ENCODE data around the gene NECTIN3. TPM values are rescaled to one million over a fixed set of nuclear protein-coding genes. Genes with fewer than 3 reads are reported as not detected.

NECTIN3 gene
- total RNA-seq, 1 donor from 2014 or later = 6.2 TPM

DNA sequence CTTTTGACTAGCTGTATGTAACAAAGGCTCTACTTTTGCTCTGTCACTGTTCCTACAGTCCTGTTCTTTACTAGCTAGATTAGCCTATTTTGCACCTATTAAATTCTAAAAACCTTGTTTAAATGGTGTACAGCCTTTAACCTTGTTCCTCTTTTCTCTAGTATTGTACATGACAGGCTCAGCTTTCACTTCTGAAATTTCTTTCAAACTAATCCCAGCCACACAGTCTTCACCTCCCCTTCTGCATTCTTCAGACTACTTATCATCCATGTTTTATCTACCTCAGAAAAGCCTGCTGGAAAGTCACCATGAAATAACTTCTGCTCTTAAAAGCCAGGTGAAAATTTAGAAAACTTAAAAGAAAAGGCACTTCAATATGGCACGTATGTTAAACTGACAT, 122.4 kb downstream of the NECTIN3 start:
- intact Hi-C loops (cut with micrococcal nuclease) = loop anchor here (5.0 kb wide), 1 partner anchor 43 kb away; no protein-coding TSS in a partner anchor

DNA sequence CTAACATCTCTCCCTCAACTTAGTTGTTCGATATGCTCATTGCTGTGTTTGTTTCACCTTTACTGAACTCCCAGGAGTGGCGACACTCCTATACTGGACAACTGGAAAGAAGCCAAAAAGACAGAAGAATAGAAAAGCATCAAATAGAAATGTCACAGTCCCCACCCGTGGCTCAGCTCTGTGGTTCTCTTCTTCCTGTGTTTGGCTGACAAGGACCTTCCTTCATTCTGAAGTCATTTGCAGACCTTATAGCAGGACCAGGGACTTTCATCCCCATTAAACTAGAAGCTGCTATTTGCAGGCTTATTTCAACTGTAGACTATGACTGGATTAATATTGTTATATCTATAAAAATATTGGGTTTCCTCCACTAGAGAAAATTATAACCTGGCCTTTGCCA, 125.9 kb downstream of the NECTIN3 start:
- intact Hi-C loops (cut with micrococcal nuclease) = no loop called here

DNA sequence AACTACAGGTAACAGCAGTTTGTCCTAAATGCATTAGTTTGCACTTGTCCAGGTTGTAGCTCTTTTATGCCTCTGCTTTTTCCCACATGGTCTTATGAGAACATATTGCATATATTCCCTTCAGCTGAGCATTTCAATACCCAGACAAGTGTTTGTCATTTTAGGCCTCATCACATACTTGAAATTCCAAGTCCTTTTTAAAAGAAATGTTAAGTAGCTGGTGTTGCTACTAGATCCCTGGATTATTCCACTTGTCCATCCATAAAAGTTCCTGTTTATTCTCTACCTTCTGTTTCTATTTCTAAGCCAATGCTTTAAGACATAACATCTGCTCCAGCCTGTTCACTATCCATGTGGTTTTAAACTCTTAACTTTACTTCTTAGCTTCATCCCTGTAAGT, 128.4 kb downstream of the NECTIN3 start:
- intact Hi-C loops (cut with micrococcal nuclease) = no loop called here

DNA sequence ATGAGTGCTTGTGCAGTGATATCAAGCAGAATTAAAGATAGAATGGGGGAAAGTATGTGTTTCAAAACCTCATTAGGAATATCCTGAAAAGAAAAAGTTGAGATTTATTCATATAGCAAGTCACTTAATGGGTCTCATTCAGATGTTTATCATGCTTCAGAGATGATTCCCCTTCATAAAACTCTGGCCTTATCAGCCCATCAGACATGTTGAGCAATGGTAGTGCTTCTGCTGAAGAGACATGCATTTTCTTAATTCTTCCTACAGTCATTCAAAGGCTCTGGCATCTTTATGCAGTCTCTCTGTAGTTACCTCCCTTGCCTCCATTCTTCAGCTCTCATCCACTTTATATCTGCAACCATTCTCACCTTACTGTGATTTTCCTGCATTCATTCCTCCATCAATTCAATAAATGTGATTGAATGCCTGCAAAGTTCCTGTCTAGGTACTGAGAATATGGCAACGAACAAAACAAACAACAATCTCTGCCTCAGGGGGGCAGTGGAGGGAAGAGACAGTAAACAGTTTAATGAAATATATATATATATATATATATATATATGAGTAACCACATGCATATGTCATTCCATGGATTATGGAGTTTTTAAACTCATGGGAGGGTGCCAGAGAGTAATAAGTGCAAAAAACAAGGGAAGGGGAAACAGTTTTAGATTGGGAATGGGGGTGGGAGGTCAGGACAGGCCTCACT, 138.5 kb downstream of the NECTIN3 start:
- intact Hi-C loops (cut with micrococcal nuclease) = loop anchor here (1.0 kb wide), 1 partner anchor 128 kb away; no protein-coding TSS in a partner anchor

DNA sequence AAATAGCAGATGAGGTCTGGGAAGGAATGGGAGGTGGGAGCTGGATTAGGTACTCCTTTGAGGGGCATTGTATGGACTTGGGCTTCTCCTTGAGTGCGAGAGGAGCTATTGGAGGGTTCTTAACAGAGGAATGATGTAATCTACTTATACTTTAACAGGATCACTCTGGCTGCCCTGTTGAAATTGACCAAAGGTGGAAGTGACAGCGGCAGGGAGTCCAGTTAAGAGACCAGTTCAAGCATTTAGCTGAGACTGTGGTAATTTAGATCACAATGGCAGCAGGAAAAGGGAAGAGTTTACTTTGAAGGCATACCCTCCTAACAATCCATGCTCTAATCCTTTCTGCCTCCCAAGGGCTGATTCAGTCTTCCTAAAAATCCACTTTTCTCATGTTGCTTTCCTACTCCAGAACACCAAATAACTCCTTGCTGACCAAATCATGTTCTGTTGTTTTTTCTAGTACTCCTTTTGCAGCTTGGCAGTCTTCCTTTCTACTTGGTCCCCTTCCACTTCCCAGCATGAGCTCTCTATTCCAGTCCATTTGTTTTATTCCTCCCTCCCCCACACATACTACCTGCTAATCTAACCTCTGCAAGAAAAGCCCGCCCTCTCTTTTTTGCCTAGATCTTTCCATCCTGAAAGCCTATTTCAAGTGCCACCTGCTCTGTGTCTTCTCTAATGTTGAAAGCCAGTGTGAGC, 139.4 kb downstream of the NECTIN3 start:
- intact Hi-C loops (cut with micrococcal nuclease) = loop anchor here (1.0 kb wide), 1 partner anchor 127 kb away; no protein-coding TSS in a partner anchor

DNA sequence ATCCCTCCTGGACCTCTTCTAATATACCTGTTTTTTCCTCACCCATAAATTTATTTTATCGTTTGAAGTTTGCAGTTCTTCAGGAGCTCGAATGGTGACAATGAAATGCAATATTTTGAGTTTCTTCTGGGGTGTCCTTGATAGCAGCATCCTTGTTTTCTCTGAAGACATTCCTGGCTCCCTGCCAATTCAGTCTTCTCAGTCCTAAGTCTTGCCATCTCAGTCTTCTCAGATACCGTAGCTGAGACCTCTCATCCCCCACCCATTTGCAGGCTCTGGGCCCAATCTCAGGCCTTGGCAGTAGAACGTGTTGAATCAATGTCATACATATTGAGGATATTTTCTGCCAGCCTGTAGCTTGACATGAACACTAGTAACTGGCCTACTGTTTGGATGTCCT, 140.9 kb downstream of the NECTIN3 start:
- intact Hi-C loops (cut with micrococcal nuclease) = no loop called here

DNA sequence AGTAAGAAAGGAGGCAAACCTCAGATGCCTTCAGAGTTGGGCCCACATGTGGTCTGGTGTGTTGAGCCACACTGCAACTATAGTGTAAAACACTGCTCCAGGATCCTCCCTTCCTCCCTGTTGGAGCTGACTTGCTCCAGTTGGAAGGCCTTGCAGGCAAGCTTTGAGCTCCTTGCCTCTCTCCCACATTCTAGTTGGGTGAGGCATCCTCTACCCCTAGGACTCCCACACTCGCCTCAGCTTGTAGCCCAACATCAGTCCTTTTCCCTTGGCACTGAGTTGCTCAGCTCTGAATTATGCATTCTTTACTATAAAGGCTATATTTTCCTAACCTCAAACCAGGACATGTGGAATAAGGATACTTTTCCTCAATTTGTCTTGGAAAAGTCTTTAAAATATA, 143.9 kb downstream of the NECTIN3 start:
- intact Hi-C loops (cut with micrococcal nuclease) = no loop called here

DNA sequence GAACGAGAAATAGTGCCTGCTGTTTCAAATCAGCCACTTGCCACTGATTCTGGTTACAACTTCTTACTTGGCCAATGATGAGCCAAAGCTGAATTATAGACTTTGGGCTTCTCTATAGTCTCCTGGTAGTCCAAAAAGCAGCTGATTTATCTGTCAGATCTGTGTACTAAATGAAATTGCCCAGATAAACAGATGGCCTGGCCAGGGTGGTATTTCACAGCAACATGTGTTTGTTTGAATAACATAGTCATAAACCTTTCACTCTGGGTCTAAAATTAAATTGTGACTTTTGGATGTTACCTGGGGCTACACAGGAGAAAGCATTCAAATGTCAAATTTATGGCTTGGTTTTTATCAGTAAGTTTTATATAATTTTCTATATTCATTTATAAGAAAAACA, 147.0 kb downstream of the NECTIN3 start:
- intact Hi-C loops (cut with micrococcal nuclease) = no loop called here

DNA sequence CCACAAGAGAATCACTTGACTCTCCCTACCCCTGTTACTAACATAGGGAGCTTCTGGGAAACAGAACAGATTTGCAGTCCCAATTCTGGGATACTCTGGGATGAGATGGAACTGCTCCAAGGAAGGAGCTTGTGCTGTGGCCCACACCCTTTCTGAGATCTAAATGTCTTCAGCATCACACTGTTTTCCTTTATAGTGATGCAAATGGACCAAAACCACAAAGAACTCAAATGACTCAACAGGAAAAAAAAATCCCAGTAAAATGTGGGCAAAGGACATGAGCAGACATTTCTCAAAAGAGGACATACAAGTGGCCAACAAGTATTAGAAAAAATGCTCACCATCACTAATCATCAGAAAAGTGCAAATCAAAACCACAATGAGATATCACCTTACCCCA, 155.6 kb downstream of the NECTIN3 start:
- intact Hi-C loops (cut with micrococcal nuclease) = no loop called here

DNA sequence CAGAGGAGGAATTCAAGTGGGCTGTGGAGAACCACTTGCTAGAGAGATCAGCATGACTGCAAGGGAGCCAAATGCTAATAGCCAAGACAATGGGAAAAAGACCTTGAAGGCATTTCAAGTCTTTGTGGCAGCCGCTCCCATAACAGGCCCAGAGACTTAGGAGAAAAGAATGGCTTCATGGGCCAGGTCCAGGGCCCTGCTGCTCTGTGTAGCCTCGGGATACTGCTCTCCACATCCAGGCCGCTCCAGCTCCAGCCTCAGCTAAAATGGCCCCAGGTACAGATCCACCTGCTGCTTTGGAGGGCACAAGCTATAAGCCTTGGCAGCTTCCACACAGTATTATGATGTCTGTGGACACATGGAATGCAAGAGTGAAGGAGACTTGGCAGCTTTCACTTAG, 157.7 kb downstream of the NECTIN3 start:
- intact Hi-C loops (cut with micrococcal nuclease) = no loop called here

DNA sequence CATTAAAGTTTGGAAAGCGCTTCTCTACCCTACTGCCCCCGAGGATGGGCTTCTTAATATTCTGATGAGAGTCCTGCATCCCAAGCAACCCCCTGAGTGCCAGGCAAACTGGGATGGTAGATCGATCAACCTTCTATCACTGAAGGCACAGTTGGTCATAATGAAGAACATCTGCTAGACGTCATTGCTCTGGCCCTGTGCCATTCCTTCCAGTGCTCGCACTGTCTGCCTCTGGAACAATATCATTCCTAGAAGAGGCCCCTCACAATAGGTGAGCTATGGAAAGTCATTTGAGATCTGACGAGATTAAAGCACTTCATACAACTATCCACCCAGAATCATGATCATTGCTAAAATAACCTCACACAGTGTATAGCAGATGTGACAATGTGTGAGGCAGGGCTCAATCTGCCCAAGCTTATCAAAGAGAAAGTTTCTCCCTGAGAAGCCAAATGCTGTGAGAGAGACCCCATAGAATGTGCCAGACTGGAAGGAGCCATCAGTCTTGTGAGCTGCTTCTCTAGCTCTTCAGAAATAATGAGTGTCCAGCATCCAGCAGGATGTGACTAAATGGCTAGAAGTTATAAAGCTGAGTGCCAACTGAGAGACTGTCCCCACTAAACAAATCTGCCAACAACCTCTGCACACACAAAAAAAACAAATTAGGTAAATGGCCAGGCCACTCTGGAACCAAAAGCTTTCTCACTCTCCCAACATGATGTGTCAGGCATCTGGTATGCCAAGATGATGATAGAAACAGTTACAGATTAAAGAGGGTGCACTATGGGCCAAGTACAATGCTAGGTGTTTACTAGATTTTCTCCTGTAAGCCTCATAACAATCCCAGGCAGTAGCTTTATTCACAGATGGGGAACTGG, 165.5 kb downstream of the NECTIN3 start:
- intact Hi-C loops (cut with micrococcal nuclease) = loop anchor here (5.0 to 10.0 kb wide), 3 partner anchors 45 to 738 kb away; partner anchors contain the start of genes ABHD10 and NECTIN3

DNA sequence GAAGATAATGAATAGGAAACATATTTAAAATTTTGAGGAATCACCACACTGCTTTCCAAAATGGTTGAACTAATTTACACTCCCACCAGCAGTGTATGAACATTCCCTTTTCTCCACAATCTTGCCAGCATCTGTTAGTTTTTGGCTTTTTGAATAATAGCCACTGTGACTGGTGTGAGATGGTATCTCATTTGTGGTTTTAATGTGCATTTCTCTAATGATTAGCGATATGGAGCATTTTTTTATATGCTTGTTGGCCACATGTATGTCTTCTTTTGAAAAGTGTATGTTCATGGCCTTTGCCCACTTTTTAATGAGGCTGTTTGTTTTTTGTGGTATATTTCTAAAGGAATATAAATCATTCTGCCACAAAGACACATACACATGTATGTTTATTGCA, 166.3 kb downstream of the NECTIN3 start:
- intact Hi-C loops (cut with micrococcal nuclease) = loop anchor here (2.0 to 10.0 kb wide), 9 partner anchors 46 to 1431 kb away; partner anchors contain the start of genes ABHD10 and NECTIN3

DNA sequence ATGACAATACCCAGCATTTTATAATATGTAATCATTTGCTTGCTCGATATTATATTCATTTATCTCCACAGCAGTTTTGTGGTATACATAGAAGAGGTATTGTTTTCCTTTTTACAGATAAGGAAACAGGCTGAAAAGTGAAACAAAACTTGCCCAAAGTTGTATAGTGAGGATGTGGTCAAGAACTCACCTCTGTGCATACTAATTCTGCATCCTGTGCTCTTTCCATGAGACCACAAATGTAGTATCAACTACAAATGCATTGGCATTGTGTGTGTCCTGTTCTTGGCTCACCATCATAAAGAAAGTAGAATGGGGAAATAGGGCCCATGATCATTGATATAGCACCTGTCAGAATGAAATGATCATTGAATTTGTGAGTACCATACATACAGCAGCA, 167.3 kb downstream of the NECTIN3 start:
- intact Hi-C loops (cut with micrococcal nuclease) = loop anchor here (1.0 to 10.0 kb wide), 12 partner anchors 22 to 1432 kb away; partner anchors contain the start of genes ABHD10 and NECTIN3

DNA sequence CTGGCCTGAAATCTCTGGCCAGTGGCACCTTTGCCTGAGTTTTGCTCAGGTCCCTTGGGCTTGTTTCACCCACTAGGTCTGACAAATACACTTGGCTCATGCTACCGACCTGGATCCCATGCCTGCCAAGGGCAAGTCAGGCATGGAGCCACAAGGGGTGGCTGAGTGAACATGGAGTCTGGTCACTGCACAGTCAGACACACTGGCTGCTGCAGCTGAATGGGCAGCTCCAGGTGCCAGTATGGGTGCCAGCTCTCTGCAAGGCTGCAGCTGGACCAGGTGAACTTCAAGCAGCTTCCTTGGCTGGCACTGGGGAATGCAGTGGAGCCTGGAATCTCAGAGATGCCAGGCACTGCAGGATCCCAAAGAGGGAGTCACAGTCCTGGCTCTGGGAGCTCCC, 170.3 kb downstream of the NECTIN3 start:
- intact Hi-C loops (cut with micrococcal nuclease) = no loop called here

Measured in T-helper 1 cell treated with Interleukin-12 subunit alpha and Interleukin-12 subunit beta and Interleukin-4 antibody, amounts not matched to agents 30 ng/mL and 1 ng/mL, for 36 hours (primary cell).